Osteocyte (in vitro differentiated cells): ENCODE measurements around the gene SLC38A4. TPM values are rescaled to one million over a fixed set of nuclear protein-coding genes. Genes with fewer than 3 reads are reported as not detected.

ENCODE experiments used
- DNase-seq: peaks from one replicate; pipeline ENCODE4 v3.0.0; 2021; ENCODE audit warnings: mixed read lengths; ENCODE audit not compliant: unreplicated experiment; ENCODE audit errors: extremely low spot score
- H3K27ac Mint-ChIP-seq: one replicate; pipeline ENCODE4 v1.8.0; 2021; ENCODE audit warnings: mild to moderate bottlenecking, mixed read lengths; ENCODE audit not compliant: unreplicated experiment
- H3K27me3 Mint-ChIP-seq: one replicate; pipeline ENCODE4 v1.8.0; 2021; ENCODE audit warnings: mixed read lengths; ENCODE audit not compliant: unreplicated experiment
- H3K36me3 Mint-ChIP-seq: one replicate; pipeline ENCODE4 v1.8.0; 2021; ENCODE audit warnings: mixed read lengths; ENCODE audit not compliant: unreplicated experiment
- H3K4me1 Mint-ChIP-seq: one replicate; pipeline ENCODE4 v1.8.0; 2021; ENCODE audit warnings: mixed read lengths; ENCODE audit not compliant: unreplicated experiment
- H3K4me3 Mint-ChIP-seq: one replicate; pipeline ENCODE4 v1.8.0; 2021; ENCODE audit warnings: mild to moderate bottlenecking, moderate library complexity, mixed read lengths; ENCODE audit not compliant: unreplicated experiment
- H3K9me3 Mint-ChIP-seq: one replicate; pipeline ENCODE4 v1.8.0; 2021; ENCODE audit warnings: mixed read lengths; ENCODE audit not compliant: unreplicated experiment
- CTCF ChIP-seq: fragments of 200-600 bp; sonication (generic); IDR thresholded peaks from 2 replicates; pipeline ENCODE4 v1.5.0; 2021; ENCODE audit warnings: antibody characterized with exemption, mild to moderate bottlenecking, moderate library complexity
- total RNA-seq: library from RNA; stranded (reverse); gene quantifications from 2 replicates; pipeline ENCODE4 v1.2.1, GENCODE V29; 2021

SLC38A4 gene
- total RNA-seq, 1 donor from 2014 or later = 11.4 TPM

- Mint-ChIP-seq H3K27me3 (no peaks in the 10 kb centered on the region), H3K36me3 (peaks cover 16% of the 10 kb centered on the region), H3K4me3 (peak overlapping the region; percentile 16), H3K4me1 (peaks cover 68% of the 10 kb centered on the region), H3K9me3 (peaks cover 9% of the 10 kb centered on the region), H3K27ac (peak overlapping the region; percentile 87)
- TF ChIP-seq CTCF = no peak
- no peak for DNase-seq
These were observed 37.5 kb downstream of the SLC38A4 start for GRCh38 chr12:46788072-46788887.

- H3K27ac Mint-ChIP-seq = peak overlapping the region; percentile 87
- peak overlapping the region; percentile 16 for H3K4me3 Mint-ChIP-seq
- peaks cover 13% of the 10 kb centered on the region for H3K36me3 Mint-ChIP-seq
- peaks cover 5% of the 10 kb centered on the region for H3K9me3 Mint-ChIP-seq
- no peak for TF ChIP-seq CTCF
- no peak for DNase-seq
- peaks cover 73% of the 10 kb centered on the region for H3K4me1 Mint-ChIP-seq
- no peaks in the 10 kb centered on the region for H3K27me3 Mint-ChIP-seq
These were observed 38.2 kb downstream of the SLC38A4 start for GRCh38 chr12:46787496-46788055.

- Mint-ChIP-seq H3K27ac (peak overlapping the region; percentile 87), H3K36me3 (peaks cover 14% of the 10 kb centered on the region), H3K4me3 (no peak overlapping the region), H3K9me3 (peaks cover 4% of the 10 kb centered on the region), H3K27me3 (no peaks in the 10 kb centered on the region), H3K4me1 (peaks cover 73% of the 10 kb centered on the region)
- no peak for DNase-seq
- TF ChIP-seq CTCF = no peak
These were observed 39.0 kb downstream of the SLC38A4 start for GRCh38 chr12:46786774-46787173.

- H3K27me3 Mint-ChIP-seq = no peaks in the 10 kb centered on the region
- H3K27ac Mint-ChIP-seq = peak overlapping the region; percentile 87
- DNase-seq = no peak
- no peak overlapping the region for H3K4me3 Mint-ChIP-seq
- H3K4me1 Mint-ChIP-seq = peaks cover 74% of the 10 kb centered on the region
- peaks cover 15% of the 10 kb centered on the region for H3K36me3 Mint-ChIP-seq
- H3K9me3 Mint-ChIP-seq = no peaks in the 10 kb centered on the region
- no peak for TF ChIP-seq CTCF
These were observed 40.4 kb downstream of the SLC38A4 start for GRCh38 chr12:46785382-46785781.

GRCh38 chr12:46783871-46784270, 41.9 kb downstream of the SLC38A4 start:
- Mint-ChIP-seq H3K4me1 (peaks cover 64% of the 10 kb centered on the region), H3K27ac (peak overlapping the region; percentile 87), H3K4me3 (no peak overlapping the region), H3K36me3 (peaks cover 20% of the 10 kb centered on the region), H3K9me3 (peaks cover 4% of the 10 kb centered on the region), H3K27me3 (no peaks in the 10 kb centered on the region)
- no peak for TF ChIP-seq CTCF
- no peak for DNase-seq
